Measurements from ENCODE around the gene LMNA. TPM values are rescaled to one million over a fixed set of nuclear protein-coding genes. Genes with fewer than 3 reads are reported as not detected.
"Not testable (repeated sequence)": the region's sequence is repeated elsewhere in the genome, so short reads cannot be mapped to it uniquely, and the experiment has no call there.

LMNA gene
- total RNA-seq, 1 donor from 2014 or later: 293 TPM

GRCh38 chr1:156162430-156163037, 48.0 kb downstream of the LMNA start:
- no peak for DNase-seq (ENCODE audit: low spot score)

- no peak for DNase-seq (ENCODE audit: low spot score)
Observed at GRCh38 chr1:156163712-156164111, 49.2 kb downstream of the LMNA start.

GRCh38 chr1:156164125-156164831, 49.8 kb downstream of the LMNA start:
- DNase-seq (ENCODE audit: low spot score): no peak

GRCh38 chr1:156165083-156165482, 50.6 kb downstream of the LMNA start:
- no peak for DNase-seq (ENCODE audit: low spot score)

GRCh38 chr1:156167536-156167935, 53.0 kb downstream of the LMNA start:
- no peak for DNase-seq (ENCODE audit: low spot score)

GRCh38 chr1:156172696-156173470, 58.4 kb downstream of the LMNA start:
- no peak for DNase-seq (ENCODE audit: low spot score)

GRCh38 chr1:156176610-156177210, 62.2 kb downstream of the LMNA start:
- no peak for DNase-seq (ENCODE audit: low spot score)

- no peak for DNase-seq (ENCODE audit: low spot score)
Observed at GRCh38 chr1:156177919-156178654, 63.6 kb downstream of the LMNA start.

GRCh38 chr1:156180471-156180870, 66.0 kb downstream of the LMNA start:
- no peak for DNase-seq (ENCODE audit: low spot score)

GRCh38 chr1:156181391-156181924, 66.9 kb downstream of the LMNA start:
- not testable (repeated sequence) for DNase-seq (ENCODE audit: low spot score)

- peak; percentile 25 for DNase-seq (ENCODE audit: low spot score)
Observed at GRCh38 chr1:156182010-156182779, 67.7 kb downstream of the LMNA start.

GRCh38 chr1:156186347-156187177, 72.1 kb downstream of the LMNA start:
- DNase-seq (ENCODE audit: low spot score): not testable (repeated sequence)

Other genes with a start within 250 kb of the LMNA start
- gene RIT1, start 203.4 kb upstream of the LMNA start, total RNA-seq: 38.9 TPM
- 44.5 TPM for gene KHDC4, start 180.3 kb upstream of the LMNA start, total RNA-seq
- not detected for gene RXFP4, start 173.1 kb upstream of the LMNA start, total RNA-seq
- 142 TPM for gene ARHGEF2, start 136.2 kb upstream of the LMNA start, total RNA-seq
- 217 TPM for gene SSR2, start 93.8 kb upstream of the LMNA start, total RNA-seq
- 34.1 TPM for gene UBQLN4, start 60.9 kb upstream of the LMNA start, total RNA-seq
- 77.0 TPM for gene LAMTOR2, start 59.9 kb upstream of the LMNA start, total RNA-seq
- gene RAB25, start 53.6 kb upstream of the LMNA start, total RNA-seq: 103 TPM
- gene MEX3A, start 32.2 kb upstream of the LMNA start, total RNA-seq: 1.4 TPM
- gene SEMA4A, start 38.9 kb downstream of the LMNA start, total RNA-seq: 24.4 TPM
- gene SLC25A44, start 79.4 kb downstream of the LMNA start, total RNA-seq: 25.0 TPM
- 43.4 TPM for gene PMF1, start 98.3 kb downstream of the LMNA start, total RNA-seq
- gene BGLAP, start 127.5 kb downstream of the LMNA start, total RNA-seq: 3.0 TPM
- 7.6 TPM for gene PAQR6, start 133.3 kb downstream of the LMNA start, total RNA-seq
- gene SMG5, start 168.1 kb downstream of the LMNA start, total RNA-seq: 107 TPM
- gene TMEM79, start 169.6 kb downstream of the LMNA start, total RNA-seq: 9.6 TPM
- 67.1 TPM for gene GLMP, start 181.0 kb downstream of the LMNA start, total RNA-seq
- gene VHLL, start 184.6 kb downstream of the LMNA start, total RNA-seq: not detected
- 202 TPM for gene CCT3, start 223.6 kb downstream of the LMNA start, total RNA-seq
- not detected for gene TSACC, start 223.8 kb downstream of the LMNA start, total RNA-seq

Measured in mucosa of gallbladder (tissue), 1 donor.